IMR-90 (cell line): Measurements from ENCODE around the gene GSPT1.

ENCODE experiments used
- BHLHE40 ChIP-seq: fragments of 150-350 bp; IDR thresholded peaks from 2 replicates; pipeline ENCODE4 v1.6.1; 2016; ENCODE audit warnings: mild to moderate bottlenecking, low read depth, low read length
- CEBPB ChIP-seq: IDR thresholded peaks from 2 replicates; pipeline ENCODE4 v1.6.1; 2012; ENCODE audit warnings: low read depth, low read length, improper control_type of control experiment
- CTCF ChIP-seq: conservative IDR thresholded peaks from 2 replicates; pipeline ENCODE4 v1.5.1; 2012; ENCODE audit warnings: mild to moderate bottlenecking, low read depth, low read length, improper control_type of control experiment
- ELK1 ChIP-seq: fragments of 150-350 bp; IDR thresholded peaks from 2 replicates; pipeline ENCODE4 v1.6.1; 2016; ENCODE audit warnings: low read depth, mild to moderate bottlenecking, low read length, moderate library complexity, borderline replicate concordance
- FOS ChIP-seq: fragments of 150-350 bp; IDR thresholded peaks from 2 replicates; pipeline ENCODE4 v1.6.1; 2016; ENCODE audit warnings: low read depth, low read length
- MAZ ChIP-seq: IDR thresholded peaks from 2 replicates; pipeline ENCODE4 v1.6.1; 2012; ENCODE audit warnings: low read depth, mild to moderate bottlenecking, low read length, improper control_type of control experiment, moderate library complexity, borderline replicate concordance
- MXI1 ChIP-seq: IDR thresholded peaks from 2 replicates; pipeline ENCODE4 v1.6.1; 2012; ENCODE audit warnings: low read depth, mild to moderate bottlenecking, low read length, moderate library complexity, borderline replicate concordance
- NFE2L2 ChIP-seq: fragments of 150-350 bp; IDR thresholded peaks from 2 replicates; pipeline ENCODE4 v1.6.1; 2016; ENCODE audit warnings: low read depth, mild to moderate bottlenecking, low read length
- POLR2A ChIP-seq: IDR thresholded peaks from 2 replicates; pipeline ENCODE4 v1.6.1; 2012; ENCODE audit warnings: mild to moderate bottlenecking, low read depth, low read length
- RAD21 ChIP-seq: IDR thresholded peaks from 2 replicates; pipeline ENCODE4 v1.6.1; 2012; ENCODE audit warnings: low read length, improper control_type of control experiment
- RCOR1 ChIP-seq: IDR thresholded peaks from 2 replicates; pipeline ENCODE4 v1.6.1; 2012; ENCODE audit warnings: mild to moderate bottlenecking, low read length, improper control_type of control experiment; ENCODE audit not compliant: insufficient replicate concordance
- RFX5 ChIP-seq: IDR thresholded peaks from 2 replicates; pipeline ENCODE4 v1.8.0; 2012; ENCODE audit warnings: low read depth, mild to moderate bottlenecking, low read length, moderate library complexity
- USF2 ChIP-seq: fragments of 150-350 bp; IDR thresholded peaks from 2 replicates; pipeline ENCODE4 v1.6.1; 2017; ENCODE audit warnings: mild to moderate bottlenecking, antibody characterized with exemption, low read length, low read depth

- no peak for TF ChIP-seq USF2
- TF ChIP-seq CTCF = no peak
- no peak for TF ChIP-seq RAD21
- TF ChIP-seq BHLHE40 = no peak
- TF ChIP-seq ELK1 = no peak
- TF ChIP-seq POLR2A = no peak
- no peak for TF ChIP-seq MXI1
- TF ChIP-seq RCOR1 = no peak
- TF ChIP-seq FOS = no peak
- TF ChIP-seq RFX5 = no peak
- TF ChIP-seq CEBPB = no peak
- no peak for TF ChIP-seq NFE2L2
- no peak for TF ChIP-seq MAZ
These were observed 79.7 kb downstream of the GSPT1 start for GRCh38 chr16:11835891-11836649.
